Posterior vena cava (tissue), 2 donors: ENCODE measurements around the gene RAC3. TPM values are rescaled to one million over a fixed set of nuclear protein-coding genes. Genes with fewer than 3 reads are reported as not detected.

Source experiments
- DNase-seq: peaks from one replicate; pipeline ENCODE4 v3.0.0-alpha.2; 2020; ENCODE audit warnings: low spot score
- intact Hi-C, 2 donors: fragments of 100-400 bp; cut with DNase I; formaldehyde crosslinking; loops; one replicate each; pipeline versions ENCODE4 v1.14.1 to v1.14.2; 2022 to 2023
- total RNA-seq, 2 donors: library from RNA; stranded (reverse); fragmentation: NEBNext Ultra II Directional; extraction: Animal tissue kit (Norgen Biotek cat#: 25700); gene quantifications; one replicate each; pipeline ENCODE4 v1.2.1, GENCODE V29; 2021
- donor health status: DM: yes; HTN: yes; CAD: no.
- donor health status: DM: yes; HTN: yes; CAD: no.

Gene RAC3
- total RNA-seq, 2 donors from 2014 or later: 1.0 to 1.3 TPM

DNA sequence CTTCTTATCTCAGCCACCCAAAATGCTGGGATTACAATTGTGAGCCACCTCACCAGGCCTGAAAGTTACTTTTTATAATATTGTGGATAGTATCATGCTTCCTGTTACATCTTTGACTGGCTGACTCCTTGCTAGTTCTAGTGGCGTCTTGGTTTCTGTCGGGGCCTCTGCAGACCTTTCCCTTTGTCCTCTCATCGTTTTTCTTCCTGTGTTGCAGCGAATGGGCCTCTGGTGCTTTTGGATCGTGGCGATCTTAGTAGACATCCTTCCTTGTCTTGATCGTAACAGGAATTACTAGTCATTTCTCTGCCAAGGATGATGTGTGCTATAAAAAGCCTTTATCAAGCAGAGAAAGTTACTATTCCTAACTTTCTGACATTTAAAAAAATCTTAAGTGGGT, 33.3 kb upstream of the RAC3 start:
- no peak for DNase-seq
- intact Hi-C loops: no loop called here

DNA sequence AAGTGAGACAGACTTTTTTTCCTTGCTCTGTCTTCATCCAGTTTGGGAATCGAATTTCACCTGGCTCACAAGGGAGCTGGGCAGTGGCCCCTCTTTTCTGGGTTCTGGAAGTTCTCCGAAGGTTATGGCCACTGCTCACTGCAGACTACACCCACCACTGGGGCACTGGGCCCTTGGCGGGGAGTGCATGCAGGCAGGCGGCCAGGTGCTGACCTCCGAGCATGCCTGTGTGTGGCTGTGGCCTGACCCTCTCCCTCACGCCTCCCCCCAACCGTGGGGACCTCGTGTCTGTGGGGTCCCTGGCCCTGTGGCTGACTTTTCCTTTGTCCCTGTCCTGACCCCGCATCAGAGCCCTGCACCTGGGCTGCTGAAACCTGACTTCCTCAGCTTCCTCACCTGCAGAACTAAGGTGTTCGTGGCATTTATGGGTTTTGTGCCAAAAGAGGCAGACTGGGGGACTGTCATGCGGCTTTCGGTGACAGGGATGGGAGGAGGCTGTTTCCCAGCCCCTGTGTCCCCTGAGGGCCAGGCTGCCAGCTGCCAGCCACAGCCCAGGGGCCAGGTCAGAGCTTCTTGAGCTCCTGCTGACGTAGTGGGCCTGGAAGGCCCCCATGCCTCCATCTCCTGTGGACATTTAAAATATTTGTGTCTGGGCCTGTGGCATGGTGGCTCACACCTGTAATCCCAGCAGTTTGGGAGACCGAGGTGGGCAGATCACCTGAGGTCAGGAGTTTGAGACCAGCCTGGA, 32.6 kb upstream of the RAC3 start:
- intact Hi-C loops: no loop called here
- no peak for DNase-seq

DNA sequence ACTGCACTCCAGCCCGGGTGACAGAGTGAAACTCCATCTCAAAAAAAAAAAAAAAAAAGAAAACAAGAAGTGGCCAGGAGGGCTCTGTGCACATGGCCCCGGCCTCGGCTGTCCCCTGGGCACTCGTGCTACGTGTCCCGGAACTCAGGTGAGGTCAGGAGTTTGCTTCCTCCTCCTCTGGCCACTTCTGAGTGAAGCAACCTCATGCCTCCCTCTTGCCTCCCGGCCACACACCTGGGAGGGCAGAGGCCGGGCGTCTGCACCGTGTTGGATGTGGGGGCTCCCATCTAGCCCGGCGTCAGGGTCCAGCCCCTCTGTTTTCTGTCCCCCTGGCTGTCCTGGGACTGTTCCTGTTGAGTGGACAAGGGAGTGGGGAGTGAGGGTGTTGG, 31.9 kb upstream of the RAC3 start:
- intact Hi-C loops: no loop called here
- DNase-seq: no peak

DNA sequence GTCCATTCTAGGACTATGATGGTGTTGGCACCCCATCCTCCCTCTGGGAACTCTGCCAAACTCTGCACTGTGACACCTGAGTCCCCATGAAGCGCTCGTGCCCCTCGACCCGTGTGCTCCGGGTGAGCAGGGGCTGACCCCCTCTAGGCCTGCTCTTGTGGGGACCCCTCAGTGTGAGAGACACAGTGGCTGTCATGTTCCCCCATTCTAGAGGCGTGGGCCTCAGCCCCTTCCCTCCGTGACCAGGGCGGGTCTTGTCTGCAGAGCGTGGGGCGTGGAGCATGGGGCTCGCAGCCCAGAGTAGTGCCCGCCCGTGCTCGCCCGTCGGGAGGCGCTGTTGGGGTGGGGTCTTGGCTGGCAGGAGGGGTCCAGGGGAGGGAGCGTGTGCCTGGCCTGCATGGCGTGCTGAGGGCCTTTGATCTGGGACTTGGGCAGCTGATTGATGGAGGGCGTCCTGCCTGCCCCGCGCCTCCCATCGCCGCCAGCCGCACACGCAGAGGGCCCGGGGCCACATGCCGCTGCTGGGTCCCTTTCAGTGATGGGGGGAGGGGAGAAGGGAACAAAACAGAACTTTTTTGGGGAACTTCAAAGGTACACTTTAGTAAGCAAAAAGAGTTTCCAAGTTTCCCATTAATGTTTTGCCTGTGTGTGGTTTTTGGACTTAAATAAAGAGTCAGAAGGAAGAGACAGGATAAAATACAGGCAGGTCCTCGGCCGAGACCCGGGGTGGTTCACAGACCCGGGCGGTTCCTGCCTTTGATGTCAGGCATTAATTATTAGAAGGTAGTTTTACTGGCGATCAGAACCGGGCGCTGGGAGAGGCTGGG, 31.3 kb upstream of the RAC3 start:
- intact Hi-C loops: no loop called here

DNA sequence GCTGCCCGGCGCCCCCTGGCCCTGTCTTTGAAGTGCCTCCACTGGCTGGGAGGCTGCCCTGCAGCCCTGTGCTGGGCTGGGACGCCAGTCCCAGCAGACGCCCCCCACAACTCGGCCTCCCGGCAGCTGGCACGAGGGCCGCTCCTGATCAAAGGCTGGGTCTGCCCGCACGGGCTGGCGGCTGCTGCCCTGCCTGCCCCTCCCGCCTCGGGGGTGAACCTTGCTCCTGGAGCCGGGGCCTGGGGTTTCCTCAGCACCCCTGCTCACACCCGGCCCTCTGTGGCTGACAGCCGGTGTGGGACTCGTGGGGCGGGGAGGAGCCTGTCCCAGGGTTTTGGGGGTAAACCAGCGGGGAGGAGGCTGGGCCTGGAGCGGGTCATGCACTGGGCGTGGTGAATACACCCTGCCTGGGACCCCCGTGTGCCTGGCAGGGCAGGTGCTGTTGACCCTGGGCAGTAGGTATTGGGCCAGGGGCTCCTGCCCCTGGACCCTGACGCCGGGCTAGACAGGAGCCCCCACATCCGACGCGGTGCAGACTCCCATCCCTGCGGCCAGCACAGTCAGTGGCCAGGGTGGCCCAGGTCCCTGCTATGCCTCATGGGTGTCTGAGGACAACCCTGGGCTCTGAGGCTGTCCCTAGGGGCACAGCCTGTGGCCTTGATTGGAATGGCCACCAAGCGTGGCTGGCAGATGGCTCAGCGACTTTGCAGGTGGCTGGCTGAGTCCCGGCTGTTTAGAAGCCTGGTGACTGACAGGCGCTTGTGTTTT, 30.5 kb upstream of the RAC3 start:
- intact Hi-C loops: no loop called here
- DNase-seq: no peak

More for the DNA sequence above, 31.3 kb upstream of the RAC3 start:
- no peak for DNase-seq

DNA sequence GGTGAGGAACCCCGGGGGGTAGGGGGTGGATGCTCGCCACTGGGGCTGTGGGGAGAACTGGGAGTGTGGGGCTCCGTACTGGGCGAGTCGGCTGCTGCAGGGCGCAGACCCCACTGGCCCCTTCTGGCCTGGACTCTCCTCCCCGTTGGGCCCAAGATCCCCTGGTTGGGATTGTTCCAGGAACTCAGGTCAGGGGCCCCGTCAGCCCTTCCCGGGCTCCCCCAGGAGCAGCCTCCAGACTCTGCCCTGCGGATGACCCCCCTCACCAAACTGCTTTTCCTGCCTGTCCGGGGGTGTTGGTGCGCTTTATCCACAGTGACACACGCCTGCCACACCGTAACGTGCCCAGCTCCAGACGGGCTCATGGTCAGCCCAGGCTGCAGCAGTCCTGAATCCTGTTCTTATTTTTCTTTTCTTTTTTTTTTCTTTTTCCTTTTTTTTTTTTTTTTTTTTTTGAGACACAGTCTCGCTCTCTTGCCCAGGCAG, 29.9 kb upstream of the RAC3 start:
- no peak for DNase-seq
- intact Hi-C loops: no loop called here

DNA sequence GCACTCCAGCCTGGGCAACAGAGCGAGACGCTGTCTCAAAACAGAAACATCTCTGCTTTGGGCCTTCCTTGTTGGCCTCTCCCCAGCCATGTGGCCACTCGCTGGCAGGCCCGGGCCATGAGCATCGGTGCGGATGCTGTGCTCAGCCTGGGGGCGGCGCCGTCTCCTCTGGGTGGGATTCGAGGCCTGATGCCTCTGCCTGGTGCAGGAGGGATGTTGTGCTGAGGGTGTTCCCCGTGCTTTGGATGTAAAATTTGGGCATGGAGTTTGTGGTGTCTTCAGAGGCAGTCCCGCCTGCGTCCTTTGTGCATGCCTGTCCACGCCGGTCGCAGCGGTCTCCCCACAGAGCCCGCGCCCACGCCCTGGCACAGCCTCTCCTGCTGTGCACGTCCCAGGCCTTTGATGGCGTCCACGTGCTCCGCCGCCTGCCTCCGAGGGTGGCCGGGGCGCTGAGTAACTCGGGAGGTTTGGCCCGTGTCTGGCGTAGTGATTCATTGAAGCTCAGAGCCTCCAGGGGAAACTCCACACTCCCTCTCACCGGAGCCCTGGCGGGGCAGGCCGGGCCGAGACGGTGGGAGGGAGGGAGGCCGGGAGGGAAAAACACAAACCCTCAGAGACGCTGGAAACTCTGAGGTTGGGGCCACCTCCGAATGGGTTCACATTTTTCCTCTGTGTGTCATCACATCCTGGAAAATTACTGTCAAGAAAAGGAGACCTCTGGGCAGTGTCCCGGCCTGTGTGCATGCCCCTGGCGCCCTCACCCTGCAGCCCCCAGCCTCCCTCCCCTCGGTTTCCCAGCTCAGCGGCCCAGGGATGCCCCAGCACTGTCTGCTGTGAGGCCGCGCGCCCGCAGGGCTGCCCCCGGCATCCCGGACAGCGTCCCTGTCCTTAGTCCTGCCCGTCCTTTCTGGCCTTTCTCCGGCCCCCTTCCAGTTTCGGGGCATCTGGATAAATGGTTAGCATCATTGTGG, 27.8 kb upstream of the RAC3 start:
- intact Hi-C loops: no loop called here
- peak; percentile 95 for DNase-seq

DNA sequence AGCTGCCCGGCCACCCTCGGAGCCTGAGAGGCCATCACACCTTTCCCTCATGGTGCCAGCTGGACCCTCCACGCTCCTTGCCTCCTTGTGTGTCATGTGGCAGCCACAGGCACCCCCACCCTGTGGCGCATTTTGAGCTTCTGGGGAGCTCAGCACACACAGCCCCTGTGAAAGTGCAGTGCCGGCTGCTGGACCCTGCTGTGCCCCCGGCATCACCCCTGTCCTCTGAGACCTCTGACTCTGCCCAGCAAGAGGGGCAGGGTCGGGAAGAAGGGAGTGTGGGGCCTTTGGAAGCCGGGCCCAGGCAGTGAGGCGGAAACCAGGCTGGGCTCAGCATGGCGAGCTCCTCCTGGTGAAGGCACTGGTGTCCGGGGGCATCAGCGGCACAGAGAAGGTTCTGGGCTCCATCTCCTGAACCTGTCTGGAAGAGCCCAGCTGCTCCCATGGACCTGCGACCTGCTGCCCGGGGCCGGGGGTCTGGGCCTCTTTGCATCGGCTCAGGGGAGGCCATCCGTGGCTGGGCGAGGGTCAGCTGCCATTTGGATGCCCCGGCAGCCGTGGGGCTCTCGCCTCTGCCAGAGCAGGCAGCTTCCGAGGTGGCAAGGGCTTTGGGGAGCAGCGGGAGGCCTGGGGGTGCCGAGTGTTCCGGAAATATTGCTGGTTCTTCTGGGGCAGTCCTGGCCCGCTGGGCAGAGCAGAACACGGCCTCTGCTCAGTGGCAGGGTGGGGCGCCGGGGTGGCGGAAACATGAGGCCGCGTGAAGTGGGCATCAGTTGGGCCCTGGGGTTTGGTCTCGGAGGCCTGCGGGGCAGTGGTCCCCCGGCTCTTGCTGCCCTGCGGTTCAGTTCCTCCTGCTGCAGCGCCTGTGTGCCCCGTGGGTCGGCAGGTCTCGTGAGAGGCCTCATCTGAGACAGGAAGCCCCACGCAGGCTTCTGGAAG, 26.7 kb upstream of the RAC3 start:
- DNase-seq: no peak
- intact Hi-C loops: no loop called here

DNA sequence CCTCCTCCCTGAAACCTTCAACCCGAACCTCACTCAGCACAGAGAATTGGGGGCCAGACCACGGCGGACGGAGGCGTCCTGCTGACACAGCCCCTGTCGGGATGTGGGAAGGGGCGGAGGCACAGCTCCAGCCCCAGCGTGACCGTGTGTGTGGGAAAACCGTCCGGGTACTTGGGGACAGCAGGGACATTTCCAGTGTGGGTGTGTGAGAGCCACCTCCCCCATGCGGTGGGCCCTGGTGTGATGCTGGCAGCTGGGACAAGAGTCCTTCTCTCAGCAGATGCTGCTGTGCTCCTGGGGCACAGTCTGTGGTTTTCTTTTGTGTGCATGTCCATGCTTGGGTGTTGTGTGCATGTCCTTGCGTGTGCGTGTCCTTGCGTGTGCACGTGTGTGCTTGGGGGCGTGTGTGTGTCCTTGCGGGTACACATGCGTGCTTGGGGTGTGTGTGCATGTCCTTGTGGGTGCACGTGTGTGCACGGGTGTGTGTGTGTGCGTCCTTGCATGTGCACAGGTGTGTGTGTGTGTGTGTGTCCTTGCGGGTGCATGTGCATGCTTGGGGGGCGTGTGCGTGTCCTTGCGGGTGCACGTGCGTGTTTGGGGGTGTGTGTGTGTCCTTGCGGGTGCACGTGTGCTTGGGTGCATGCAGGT, 25.7 kb upstream of the RAC3 start:
- no peak for DNase-seq
- intact Hi-C loops: no loop called here

DNA sequence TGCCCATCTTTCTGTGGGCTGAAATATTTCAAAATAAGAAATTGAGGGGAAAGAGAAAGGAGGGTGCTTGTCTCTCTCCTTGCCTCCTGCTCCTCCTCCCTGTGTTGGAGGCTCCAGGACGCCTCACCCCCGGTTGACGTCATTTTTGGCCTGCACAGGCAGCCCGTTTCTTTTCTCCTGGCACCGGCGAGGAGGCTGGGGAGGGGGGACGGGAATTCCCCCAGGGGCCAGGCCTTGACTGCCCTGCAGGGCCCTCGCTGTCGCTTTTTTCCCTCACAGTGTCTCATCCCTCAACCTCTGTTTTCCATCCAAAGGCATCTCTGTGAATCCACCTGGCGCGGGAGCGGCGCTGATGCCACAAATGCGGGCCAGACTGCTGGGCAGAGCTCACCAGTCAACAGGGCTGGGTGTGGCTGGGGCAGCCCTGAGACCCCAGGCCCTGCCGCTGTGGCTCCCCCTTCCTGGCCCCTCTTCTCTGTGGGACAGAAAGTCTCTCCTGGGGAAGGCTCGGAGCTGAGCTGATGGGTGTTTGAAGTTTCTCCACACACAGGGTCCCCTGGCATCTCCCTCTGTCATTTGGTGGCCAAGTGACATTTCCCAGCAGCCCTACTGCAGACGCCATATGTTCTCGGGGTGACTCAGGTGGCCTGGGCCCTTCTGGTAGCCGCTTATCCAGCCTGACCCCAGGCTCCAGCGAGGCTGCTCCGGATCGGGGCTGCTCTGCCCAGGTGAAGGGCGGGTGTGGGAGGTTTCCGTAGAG, 24.8 kb upstream of the RAC3 start:
- intact Hi-C loops: no loop called here
- DNase-seq: no peak

DNA sequence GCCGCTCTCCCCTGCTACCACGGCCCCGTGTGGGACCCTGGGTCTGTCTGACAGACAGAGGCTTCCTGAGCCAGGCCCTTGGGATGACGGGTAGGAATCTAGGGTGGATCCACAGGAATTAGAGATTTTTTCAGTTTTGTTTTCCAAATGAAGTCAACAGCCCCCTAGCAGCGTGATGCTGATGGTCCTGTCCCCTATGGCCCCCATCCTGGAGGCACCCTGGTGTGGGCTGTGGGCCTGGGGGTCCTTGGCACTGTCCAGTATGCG, 24.3 kb upstream of the RAC3 start:
- intact Hi-C loops: no loop called here

DNA sequence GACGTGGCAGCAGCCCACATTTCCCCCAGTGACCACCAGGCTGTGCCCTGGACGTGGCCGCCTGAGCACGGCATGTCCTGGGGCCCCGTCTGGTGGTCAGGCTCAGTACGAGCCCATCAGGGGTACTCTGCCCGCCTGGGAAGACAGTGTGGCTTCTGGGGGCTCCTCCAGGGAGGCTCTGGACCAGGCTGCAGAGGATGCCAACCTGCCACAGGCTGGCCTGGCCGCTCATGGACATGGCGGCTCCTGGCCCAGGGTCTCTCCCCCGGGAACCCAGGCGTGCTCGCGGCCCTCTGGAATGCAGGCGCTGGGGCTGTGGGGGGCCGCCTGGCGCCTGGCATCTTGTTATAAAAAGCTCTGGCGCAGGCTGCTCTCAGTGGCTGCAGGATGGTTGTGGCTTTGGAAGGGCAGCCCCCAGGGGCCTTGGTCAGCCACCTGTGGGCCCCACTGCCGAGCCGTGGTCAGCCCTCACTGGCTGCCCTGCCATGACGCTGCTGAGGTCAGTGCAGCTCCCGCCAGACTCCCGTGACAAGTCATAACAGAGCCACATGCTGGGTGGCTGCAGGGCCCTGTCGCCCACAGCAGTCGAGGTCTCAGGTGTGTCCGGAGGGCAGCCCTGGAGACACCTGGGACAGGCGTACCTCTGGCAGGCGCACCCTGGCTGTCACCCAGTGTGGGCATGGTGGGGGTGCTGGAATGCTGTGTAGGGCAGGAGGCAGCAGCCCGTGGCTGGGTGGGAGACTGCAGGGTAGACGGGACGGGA, 23.8 kb upstream of the RAC3 start:
- intact Hi-C loops: no loop called here
- no peak for DNase-seq

More for the DNA sequence above, 24.3 kb upstream of the RAC3 start:
- DNase-seq: no peak

DNA sequence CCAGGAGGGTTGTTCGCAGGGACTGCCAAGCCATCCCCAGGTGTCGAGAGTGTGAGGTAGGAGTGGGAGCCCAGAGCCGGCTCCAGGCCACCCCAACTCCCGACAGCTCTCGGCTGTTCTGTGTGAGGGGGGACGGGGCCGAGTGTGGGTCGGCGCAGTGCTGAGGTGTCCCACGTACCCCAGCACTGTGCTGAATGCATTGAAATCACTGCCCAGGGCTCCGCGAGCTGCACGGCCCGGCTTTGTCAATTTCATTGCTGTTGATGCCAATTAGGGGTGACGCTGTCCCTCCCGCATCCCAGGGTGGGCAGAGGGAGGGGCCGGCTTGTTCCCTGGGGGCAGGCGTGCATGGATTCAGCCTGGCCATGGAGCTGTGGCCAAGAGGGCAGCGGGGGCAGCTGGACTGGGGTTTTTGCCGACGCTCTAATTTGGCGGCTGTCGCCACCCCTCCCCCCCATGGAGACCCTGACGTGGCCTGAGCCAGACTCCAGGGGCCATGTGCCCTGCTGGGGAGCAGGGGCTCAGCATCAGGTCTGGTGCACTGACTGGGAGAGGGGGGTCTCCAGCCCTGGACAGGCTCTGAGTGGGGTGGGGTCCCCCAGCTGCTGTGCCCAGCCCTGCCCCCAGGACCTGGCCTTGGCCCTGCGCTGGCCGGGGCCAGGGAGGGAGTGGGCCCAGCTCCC, 23.1 kb upstream of the RAC3 start:
- no peak for DNase-seq
- intact Hi-C loops: no loop called here

DNA sequence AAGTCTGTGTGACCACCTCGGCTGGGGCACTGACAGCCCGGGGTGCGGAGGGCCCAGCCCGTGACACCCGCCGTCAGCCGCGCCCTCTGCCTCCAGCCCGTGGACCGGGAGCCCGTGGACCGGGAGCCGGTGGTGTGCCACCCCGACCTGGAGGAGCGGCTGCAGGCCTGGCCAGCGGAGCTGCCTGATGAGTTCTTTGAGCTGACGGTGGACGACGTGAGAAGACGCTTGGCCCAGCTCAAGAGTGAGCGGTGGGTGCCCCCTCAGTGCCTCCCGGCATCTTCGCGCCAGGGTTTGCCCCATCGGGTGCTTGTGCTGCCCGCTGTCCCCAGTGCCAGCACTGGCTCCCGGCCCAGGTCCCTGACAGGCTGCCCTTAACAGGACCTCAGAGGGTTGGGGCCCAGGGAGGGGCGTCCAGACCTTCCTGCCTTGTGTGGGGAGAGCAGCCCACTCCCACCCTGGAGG, 22.5 kb upstream of the RAC3 start:
- intact Hi-C loops: no loop called here
- no peak for DNase-seq

DNA sequence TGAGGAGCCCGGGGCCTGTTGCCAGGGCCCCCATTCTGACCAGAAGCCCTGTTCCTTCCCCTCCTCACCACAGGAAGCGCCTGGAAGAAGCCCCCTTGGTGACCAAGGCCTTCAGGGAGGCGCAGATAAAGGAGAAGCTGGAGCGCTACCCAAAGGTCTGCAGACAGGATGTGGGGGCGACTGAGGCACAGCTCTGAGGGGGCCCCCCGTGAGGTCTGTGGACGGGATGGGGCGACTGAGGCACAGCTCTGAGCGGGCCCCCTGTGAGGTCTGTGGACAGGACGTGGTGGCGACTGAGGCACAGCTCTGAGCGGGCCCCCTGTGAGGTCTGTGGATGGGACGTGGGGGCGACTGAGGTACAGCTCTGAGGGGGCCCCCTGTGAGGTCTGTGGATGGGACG, 22.1 kb upstream of the RAC3 start:
- DNase-seq: no peak
- intact Hi-C loops: no loop called here
